SK-N-SH (cell line): ENCODE measurements around the gene CDC25A. TPM values are rescaled to one million over a fixed set of nuclear protein-coding genes. Genes with fewer than 3 reads are reported as not detected.
A peak's percentile ranks its signal among the peaks of the same experiment; 100 is the strongest.

ENCODE experiments used
- CTCF ChIA-PET: fragments of 300-600, 350-600 bp; formaldehyde crosslinking; extraction: SDS; loops from one replicate; lab custom pipeline; 2021; lab: Yijun Ruan, JAX
- POLR2A ChIA-PET: fragments of 350-600 bp; sonication (Branson Sonifier 250); formaldehyde crosslinking; extraction: SDS; loops from one replicate; lab custom pipeline; 2020; ENCODE audit warnings: antibody characterized with exemption, inconsistent platforms; lab: Yijun Ruan, JAX
- DNase-seq: peaks from one replicate; pipeline ENCODE4 v3.0.0; 2012
- H2AFZ ChIP-seq: fragments of 200-600 bp; sonication (generic); 2 replicates; pipeline ENCODE4 v1.8.1; 2016; ENCODE audit warnings: antibody characterized with exemption, mild to moderate bottlenecking, low read depth
- H3F3A ChIP-seq: fragments of 200-600 bp; sonication (generic); replicated peaks from 2 replicates; pipeline ENCODE3; 2016; ENCODE audit warnings: antibody characterized with exemption, mild to moderate bottlenecking; ENCODE audit not compliant: insufficient read depth
- H3K27ac ChIP-seq, 2 experiments: fragments of 200-500 bp in 1 of 2; fragments of 200-600 bp in 1 of 2; sonication (Bioruptor generic) in 1 of 2; sonication (generic), shearing (Covaris generic) in 1 of 2; 2 replicates each; pipeline versions ENCODE4 v1.5.1 to v1.6.1; 2014 to 2016; ENCODE audit warnings: low read depth in 2 of 2, inconsistent platforms in 1 of 2, low read length in 1 of 2, mild to moderate bottlenecking in 1 of 2, mixed read lengths in 1 of 2
- H3K27me3 ChIP-seq: fragments of 200-600 bp; sonication (generic), shearing (Covaris generic); 2 replicates; pipeline ENCODE4 v1.6.1; 2016; ENCODE audit warnings: mixed run types; ENCODE audit not compliant: insufficient read depth
- H3K36me3 ChIP-seq, 2 experiments: fragments of 200-500 bp in 1 of 2; fragments of 200-600 bp in 1 of 2; sonication (Bioruptor generic) in 1 of 2; sonication (generic) in 1 of 2; replicated peaks in 1 of 2; 2 replicates each; pipeline versions ENCODE3 to v1.5.1; 2014 to 2016; ENCODE audit warnings: low read length in 1 of 2, mild to moderate bottlenecking in 1 of 2; ENCODE audit not compliant: insufficient read depth in 2 of 2, control insufficient read depth in 1 of 2
- H3K4me1 ChIP-seq, 2 experiments: fragments of 200-500 bp in 1 of 2; fragments of 200-600 bp in 1 of 2; sonication (Bioruptor generic) in 1 of 2; sonication (generic), shearing (Covaris generic) in 1 of 2; 2 replicates each; pipeline versions ENCODE4 v1.5.1 to v1.6.1; 2014 to 2016; ENCODE audit warnings: low read depth in 1 of 2, low read length in 1 of 2, mixed run types in 1 of 2; ENCODE audit not compliant: insufficient read depth in 2 of 2, control insufficient read depth in 1 of 2
- H3K4me2 ChIP-seq: fragments of 200-600 bp; sonication (generic), shearing (Covaris generic); 2 replicates; pipeline ENCODE4 v1.6.1; 2017; ENCODE audit warnings: mixed run types
- H3K4me3 ChIP-seq, 2 experiments: fragments of 200-500 bp in 1 of 2; fragments of 200-600 bp in 1 of 2; sonication (Bioruptor generic) in 1 of 2; sonication (generic), shearing (Covaris generic) in 1 of 2; 2 replicates each; pipeline versions ENCODE4 v1.5.1 to v1.8.1; 2014 to 2016; ENCODE audit warnings: low read depth in 2 of 2, inconsistent platforms in 1 of 2, low read length in 1 of 2, mild to moderate bottlenecking in 1 of 2, mixed read lengths in 1 of 2, moderate library complexity in 1 of 2
- H3K79me2 ChIP-seq: fragments of 200-600 bp; sonication (generic); 2 replicates; pipeline ENCODE4 v1.8.1; 2017; ENCODE audit warnings: mild to moderate bottlenecking; ENCODE audit not compliant: insufficient read depth
- H3K9ac ChIP-seq: fragments of 200-600 bp; sonication (generic); 2 replicates; pipeline ENCODE4 v1.6.1; 2017; ENCODE audit warnings: mixed run types
- H3K9me2 ChIP-seq: fragments of 200-600 bp; sonication (generic); 2 replicates; pipeline ENCODE4 v1.6.1; 2017; ENCODE audit warnings: mixed run types
- H3K9me3 ChIP-seq: fragments of 200-600 bp; sonication (generic); 2 replicates; pipeline ENCODE4 v1.6.1; 2017; ENCODE audit warnings: mixed run types, mild to moderate bottlenecking, moderate library complexity
- H4K20me1 ChIP-seq: fragments of 200-600 bp; sonication (generic); 2 replicates; pipeline ENCODE4 v1.6.1; 2017; ENCODE audit warnings: mild to moderate bottlenecking, mixed run types; ENCODE audit not compliant: insufficient read depth
- ELF1 ChIP-seq: IDR thresholded peaks from 2 replicates; pipeline ENCODE4 v1.4.0; 2012
- FOXJ3 ChIP-seq: sonication (generic); formaldehyde crosslinking; IDR thresholded peaks from 2 replicates; pipeline ENCODE4 v1.5.1; 2020; ENCODE audit warnings: mild to moderate bottlenecking, missing genetic modification reagents
- MAX ChIP-seq: IDR thresholded peaks from 2 replicates; pipeline ENCODE4 v1.4.0; 2012; ENCODE audit warnings: low read depth
- MEF2A ChIP-seq: IDR thresholded peaks from 2 replicates; pipeline ENCODE4 v1.4.0; 2012; ENCODE audit warnings: low read depth, borderline replicate concordance
- RAD21 ChIP-seq: IDR thresholded peaks from 2 replicates; pipeline ENCODE4 v1.6.1; 2012; ENCODE audit warnings: mild to moderate bottlenecking, low read length
- RFX5 ChIP-seq: IDR thresholded peaks from 2 replicates; pipeline ENCODE4 v1.6.1; 2012; ENCODE audit warnings: mild to moderate bottlenecking, improper control_type of control experiment, low read length
- SIN3A ChIP-seq: IDR thresholded peaks from 2 replicates; pipeline ENCODE4 v1.6.1; 2012; ENCODE audit warnings: low read depth, mild to moderate bottlenecking, low read length, moderate library complexity, borderline replicate concordance
- TAF1 ChIP-seq: IDR thresholded peaks from 2 replicates; pipeline ENCODE4 v1.6.1; 2012; ENCODE audit warnings: low read depth, mild to moderate bottlenecking, low read length, moderate library complexity, borderline replicate concordance
- TEAD4 ChIP-seq: IDR thresholded peaks from 2 replicates; pipeline ENCODE4 v1.4.0; 2012; ENCODE audit warnings: mild to moderate bottlenecking, borderline replicate concordance; ENCODE audit not compliant: insufficient read depth
- YY1 ChIP-seq: IDR thresholded peaks from 2 replicates; pipeline ENCODE4 v1.4.0; 2012; ENCODE audit warnings: low read depth, mild to moderate bottlenecking
- WGBS: methylation state at CpG from one replicate; pipeline ENCODE4 v1.1.6; 2017; ENCODE audit warnings: low lambda C conversion rate; 5-methylcytosine and 5-hydroxymethylcytosine counted together
- polyA plus RNA-seq, 3 experiments: library from polyadenylated mRNA; depleted of rRNA; stranded (reverse); fragments of >200 nt; gene quantifications; 2 replicates each; pipeline ENCODE4 v1.2.3, GENCODE V29; 2012

Gene CDC25A
- polyA plus RNA-seq, 1 of the 3 experiments (the other 2 are of a cell fraction), result 3.3 TPM

DNA sequence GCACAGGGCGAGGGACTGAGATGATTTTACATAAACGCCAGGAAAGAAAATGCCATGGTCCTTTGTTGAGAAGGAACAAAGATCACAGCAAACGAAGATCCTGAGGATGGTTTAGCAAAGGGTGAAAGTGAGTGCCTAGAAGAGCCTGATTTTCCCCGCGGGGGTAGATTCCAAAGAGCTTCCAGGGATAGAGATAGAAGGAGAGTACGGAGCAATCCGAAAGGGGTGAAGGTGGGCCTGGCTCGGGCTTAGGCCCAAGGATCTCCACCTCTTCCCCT, 977 bp downstream of the CDC25A start:
- Histone ChIP-seq H3K4me3 (peak overlapping the region; percentile 75 to 91), H3K9me3 (no peaks in the 10 kb centered on the region), H3K4me1 (peaks cover 0 to 12% of the 10 kb centered on the region in 2 experiments; a peak in 1 of 4 replicates), H3K4me2 (peak overlapping the region; percentile 95), H3K36me3 (peaks cover 24 to 34% of the 10 kb centered on the region in 2 experiments), H3F3A (no peaks in the 10 kb centered on the region), H4K20me1 (no peaks in the 10 kb centered on the region), H3K27ac (peak overlapping the region; percentile 48 to 63), H3K27me3 (no peaks in the 10 kb centered on the region), H2AFZ (peak overlapping the region; percentile 81), H3K79me2 (peaks cover 27% of the 10 kb centered on the region), H3K9ac (peak overlapping the region; percentile 86), H3K9me2 (no peaks in the 10 kb centered on the region)
- TF ChIP-seq TEAD4 (no peak), MEF2A (no peak), TAF1 (no peak)
- no peak for DNase-seq
- WGBS, result 2% methylated on average over 6 of the region's 8 CpGs
- POLR2A ChIA-PET, result interaction anchor here (1.5 kb wide), 1 partner anchor 252 kb away, joined by 4 read pairs; the partner anchor contains the start of genes CCDC51 and TMA7
- CTCF ChIA-PET, result interaction anchor here (0.6 to 3.1 kb wide), 6 partner anchors 12 to 349 kb away, joined by 3 to 18 read pairs (median 4); no protein-coding TSS in a partner anchor

DNA sequence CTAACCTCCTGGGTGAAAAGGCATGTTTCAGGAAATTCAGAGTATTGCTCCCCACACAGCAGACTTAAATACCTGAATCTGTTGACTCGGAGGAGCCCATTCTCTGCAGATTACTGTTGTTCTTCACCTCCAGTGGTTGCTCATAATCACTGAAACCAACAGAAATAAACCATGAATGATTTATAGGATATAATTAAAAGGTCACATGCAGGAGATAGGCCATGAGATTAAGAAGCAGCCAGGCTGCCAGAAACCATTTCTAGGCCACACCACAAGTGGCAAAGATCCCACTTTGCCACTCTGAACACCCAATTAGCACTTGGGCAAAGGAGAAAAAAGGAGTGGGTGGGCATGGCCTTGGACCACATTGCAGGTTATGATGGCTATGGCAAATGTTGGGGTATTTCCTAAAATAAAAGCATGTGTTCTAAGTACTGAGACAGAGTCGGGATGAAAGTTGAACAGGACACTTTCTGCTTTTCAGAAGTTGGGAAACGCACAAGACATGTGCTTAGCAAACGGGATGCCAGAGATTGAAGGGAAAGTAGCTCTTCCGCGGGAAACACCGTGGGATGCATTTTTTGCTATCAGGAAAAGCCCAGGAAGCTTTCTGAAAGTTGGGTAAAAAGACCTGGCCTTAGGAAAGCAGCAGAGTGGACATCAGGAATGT, 1.5 kb downstream of the CDC25A start:
- peak overlapping the region; percentile 95 for H3K4me2 ChIP-seq
- H3K27me3 ChIP-seq, result no peaks in the 10 kb centered on the region
- peak overlapping the region; percentile 48 to 63; a peak in 3 of 4 replicates for H3K27ac ChIP-seq
- peaks cover 28 to 37% of the 10 kb centered on the region in 2 experiments for H3K36me3 ChIP-seq
- no peaks in the 10 kb centered on the region for H3K9me3 ChIP-seq
- ChIA-PET CTCF (interaction anchor here (0.6 to 3.1 kb wide), 6 partner anchors 12 to 349 kb away, joined by 3 to 18 read pairs (median 4); no protein-coding TSS in a partner anchor), POLR2A (no interaction called here)
- peaks cover 31% of the 10 kb centered on the region for H3K79me2 ChIP-seq
- H3K4me1 ChIP-seq, result peaks cover 0 to 12% of the 10 kb centered on the region in 2 experiments; a peak in 1 of 4 replicates
- 15% methylated on average over 7 of the region's 7 CpGs for WGBS
- no peaks in the 10 kb centered on the region for H3K9me2 ChIP-seq
- peak overlapping the region; percentile 81 for H2AFZ ChIP-seq
- TF ChIP-seq MAX (no peak), ELF1 (no peak), RAD21 (no peak), FOXJ3 (CRISPR knock-in tag) (no peak), SIN3A (no peak)
- peak overlapping the region; percentile 75 to 91 for H3K4me3 ChIP-seq
- H3K9ac ChIP-seq, result peak overlapping the region; percentile 86
- DNase-seq, result no peak
- no peaks in the 10 kb centered on the region for H3F3A ChIP-seq
- H4K20me1 ChIP-seq, result no peaks in the 10 kb centered on the region

DNA sequence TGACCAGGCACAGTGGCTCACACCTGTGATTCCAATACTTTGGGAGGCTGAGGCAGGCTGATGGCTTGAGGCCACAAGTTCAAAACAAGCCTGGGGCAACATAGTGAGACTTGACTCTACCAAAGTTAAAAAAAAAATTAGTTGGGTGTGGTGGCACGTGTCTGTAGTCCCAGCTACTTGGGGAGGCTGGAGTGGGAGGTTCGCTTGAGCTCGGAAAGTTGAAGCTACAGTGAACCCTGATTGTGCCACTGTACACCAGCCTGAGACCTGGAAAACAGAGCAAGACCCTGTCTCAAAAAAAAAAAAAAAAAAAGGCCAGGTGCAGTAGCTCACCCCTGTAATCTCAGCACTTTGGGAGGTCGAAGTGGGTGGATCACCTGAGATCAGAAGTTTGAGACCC, 3.1 kb downstream of the CDC25A start:
- no peaks in the 10 kb centered on the region for H3F3A ChIP-seq
- H3K27me3 ChIP-seq, result no peaks in the 10 kb centered on the region
- H3K9me2 ChIP-seq, result no peaks in the 10 kb centered on the region
- no peaks in the 10 kb centered on the region for H3K9me3 ChIP-seq
- no peak overlapping the region for H3K4me3 ChIP-seq
- H3K4me1 ChIP-seq, result peaks cover 0 to 12% of the 10 kb centered on the region in 2 experiments; a peak in 1 of 4 replicates
- no peak overlapping the region for H3K4me2 ChIP-seq
- peaks cover 44 to 48% of the 10 kb centered on the region in 2 experiments for H3K36me3 ChIP-seq
- peaks cover 44% of the 10 kb centered on the region for H3K79me2 ChIP-seq
- H3K27ac ChIP-seq, result no peak overlapping the region
- no peak for DNase-seq
- no peak for TF ChIP-seq RFX5
- TF ChIP-seq YY1, result no peak
- TF ChIP-seq, all 33 proteins: peak for 0
- Histone ChIP-seq H2AFZ (no peak overlapping the region), H4K20me1 (no peaks in the 10 kb centered on the region), H3K9ac (no peak overlapping the region)
- ChIA-PET CTCF (interaction anchor here (0.7 kb wide), 1 partner anchor 9 kb away, joined by 3 read pairs; no protein-coding TSS in a partner anchor), POLR2A (no interaction called here)
- WGBS, result 91% methylated on average over 4 of the region's 4 CpGs
